Colonic mucosa (tissue), 4 donors: ENCODE results near the gene KLK3. TPM values are rescaled to one million over a fixed set of nuclear protein-coding genes. Genes with fewer than 3 reads are reported as not detected.
"Not testable (repeated sequence)": the region's sequence is repeated elsewhere in the genome, so short reads cannot be mapped to it uniquely, and the experiment has no call there.

Source experiments
- DNase-seq: peaks from one replicate; pipeline ENCODE4 v3.0.0-alpha.2; 2020
- H3K27ac ChIP-seq: fragments of 200-600 bp; one replicate; pipeline ENCODE4 v1.8.0; 2021
- H3K27me3 ChIP-seq: fragments of 200-600 bp; one replicate; pipeline ENCODE4 v1.8.0; 2021
- H3K36me3 ChIP-seq: fragments of 200-600 bp; one replicate; pipeline ENCODE4 v1.8.0; 2021
- H3K4me1 ChIP-seq: fragments of 200-600 bp; one replicate; pipeline ENCODE4 v1.8.0; 2021; ENCODE audit warnings: mild to moderate bottlenecking
- H3K4me3 ChIP-seq: fragments of 200-600 bp; one replicate; pipeline ENCODE4 v1.8.0; 2021
- H3K9ac ChIP-seq, 2 donors: one replicate each; pipeline ENCODE4 v1.7.0; 2013; ENCODE audit warnings: control low read depth in 2 of 2, low read depth in 2 of 2, low read length in 2 of 2
- H3K9me3 ChIP-seq: fragments of 200-600 bp; one replicate; pipeline ENCODE4 v1.8.0; 2021
- intact Hi-C: fragments of 100-400 bp; cut with DNase I; formaldehyde crosslinking; loops from one replicate; pipeline ENCODE4 v1.14.1; 2022
- total RNA-seq, 2 donors: library from RNA; stranded (reverse); fragmentation: NEBNext Ultra II Directional in 1 of 2; extraction: Animal tissue kit (Norgen Biotek cat#: 25700) in 1 of 2; gene quantifications; one replicate each; pipeline ENCODE4 v1.2.1, GENCODE V29; 2021
- TF ChIP-seq, protein P1 (sequence below): fragments of 200-600 bp; IDR thresholded peaks from one replicate; pipeline ENCODE4 v1.8.0; 2022; ENCODE audit warnings: antibody characterized with exemption, mild to moderate bottlenecking
- donor health status: healthy.
- donor health status: DM: no; HTN: no; CAD: no.
- donor health status: DM: no; HTN: no; CAD: no.

Gene KLK3
- total RNA-seq, 2 donors from 2014 or later, result 2.4 to 2.5 TPM

DNA sequence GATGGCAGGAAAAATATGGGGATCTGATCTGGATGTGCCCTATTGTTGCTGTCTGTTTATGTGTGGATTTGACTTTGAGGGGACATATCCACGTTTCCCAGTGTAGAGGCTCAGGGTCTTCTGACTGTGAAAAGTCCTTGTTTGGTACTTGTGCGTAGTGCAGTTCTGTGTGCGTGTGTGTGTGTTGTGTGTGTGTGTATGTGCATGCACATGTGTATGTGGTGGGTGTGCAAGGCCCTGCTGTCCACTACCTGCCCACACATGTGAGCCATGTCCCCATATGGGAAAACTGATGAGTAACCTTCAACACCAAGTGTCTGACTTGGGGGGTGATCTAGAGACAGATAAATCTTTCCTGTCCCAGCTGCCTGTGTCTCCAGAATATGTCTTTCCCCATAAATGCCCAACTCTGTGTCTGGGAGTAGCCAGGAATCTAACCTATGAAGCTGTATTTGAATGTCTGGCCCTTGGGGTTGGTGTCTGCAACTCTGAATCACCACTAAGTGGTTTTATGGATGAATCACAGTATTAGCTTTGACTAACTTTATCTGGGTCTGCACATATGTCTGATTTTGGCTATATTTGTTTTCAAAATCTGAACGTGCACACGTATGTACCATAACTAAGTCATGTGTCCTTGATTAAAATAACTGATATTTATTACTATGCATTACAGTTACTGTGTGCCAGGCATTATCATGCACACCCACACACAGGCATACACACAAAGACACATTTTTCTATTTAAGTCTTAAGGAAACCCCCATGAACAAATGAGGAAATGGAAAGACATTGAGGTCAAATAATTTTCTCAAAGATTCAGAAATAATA, 35.9 kb downstream of the KLK3 start:
- Histone ChIP-seq H3K9ac (no peak overlapping the region), H3K9me3 (no peaks in the 10 kb centered on the region), H3K36me3 (no peaks in the 10 kb centered on the region), H3K27ac (no peak overlapping the region), H3K27me3 (no peaks in the 10 kb centered on the region), H3K4me1 (no peaks in the 10 kb centered on the region), H3K4me3 (no peak overlapping the region)
- no peak for DNase-seq
- TF ChIP-seq, protein P1, sequence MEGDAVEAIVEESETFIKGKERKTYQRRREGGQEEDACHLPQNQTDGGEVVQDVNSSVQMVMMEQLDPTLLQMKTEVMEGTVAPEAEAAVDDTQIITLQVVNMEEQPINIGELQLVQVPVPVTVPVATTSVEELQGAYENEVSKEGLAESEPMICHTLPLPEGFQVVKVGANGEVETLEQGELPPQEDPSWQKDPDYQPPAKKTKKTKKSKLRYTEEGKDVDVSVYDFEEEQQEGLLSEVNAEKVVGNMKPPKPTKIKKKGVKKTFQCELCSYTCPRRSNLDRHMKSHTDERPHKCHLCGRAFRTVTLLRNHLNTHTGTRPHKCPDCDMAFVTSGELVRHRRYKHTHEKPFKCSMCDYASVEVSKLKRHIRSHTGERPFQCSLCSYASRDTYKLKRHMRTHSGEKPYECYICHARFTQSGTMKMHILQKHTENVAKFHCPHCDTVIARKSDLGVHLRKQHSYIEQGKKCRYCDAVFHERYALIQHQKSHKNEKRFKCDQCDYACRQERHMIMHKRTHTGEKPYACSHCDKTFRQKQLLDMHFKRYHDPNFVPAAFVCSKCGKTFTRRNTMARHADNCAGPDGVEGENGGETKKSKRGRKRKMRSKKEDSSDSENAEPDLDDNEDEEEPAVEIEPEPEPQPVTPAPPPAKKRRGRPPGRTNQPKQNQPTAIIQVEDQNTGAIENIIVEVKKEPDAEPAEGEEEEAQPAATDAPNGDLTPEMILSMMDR, result no peak
- intact Hi-C loops, result no loop called here

DNA sequence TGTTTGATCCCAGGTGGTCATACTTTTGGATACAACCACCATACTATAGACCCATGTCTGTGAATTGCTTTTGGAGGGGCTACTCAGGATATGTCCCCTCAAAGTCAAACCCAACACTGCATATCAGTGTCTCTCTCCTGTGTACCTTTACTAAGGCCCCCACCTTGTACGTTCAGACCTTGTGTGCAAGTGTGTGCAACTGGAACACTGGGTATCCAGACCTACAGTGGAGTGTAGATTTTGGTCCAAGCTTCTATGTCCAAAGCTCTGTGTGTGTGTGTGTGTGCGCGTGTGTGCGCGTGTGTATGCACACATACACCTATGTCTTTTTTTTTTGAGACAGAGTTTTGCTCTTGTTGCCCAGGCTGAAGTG, 36.5 kb downstream of the KLK3 start:
- Histone ChIP-seq H3K27me3 (no peaks in the 10 kb centered on the region), H3K27ac (no peak overlapping the region)
- TF ChIP-seq, protein P1, result no peak

DNA sequence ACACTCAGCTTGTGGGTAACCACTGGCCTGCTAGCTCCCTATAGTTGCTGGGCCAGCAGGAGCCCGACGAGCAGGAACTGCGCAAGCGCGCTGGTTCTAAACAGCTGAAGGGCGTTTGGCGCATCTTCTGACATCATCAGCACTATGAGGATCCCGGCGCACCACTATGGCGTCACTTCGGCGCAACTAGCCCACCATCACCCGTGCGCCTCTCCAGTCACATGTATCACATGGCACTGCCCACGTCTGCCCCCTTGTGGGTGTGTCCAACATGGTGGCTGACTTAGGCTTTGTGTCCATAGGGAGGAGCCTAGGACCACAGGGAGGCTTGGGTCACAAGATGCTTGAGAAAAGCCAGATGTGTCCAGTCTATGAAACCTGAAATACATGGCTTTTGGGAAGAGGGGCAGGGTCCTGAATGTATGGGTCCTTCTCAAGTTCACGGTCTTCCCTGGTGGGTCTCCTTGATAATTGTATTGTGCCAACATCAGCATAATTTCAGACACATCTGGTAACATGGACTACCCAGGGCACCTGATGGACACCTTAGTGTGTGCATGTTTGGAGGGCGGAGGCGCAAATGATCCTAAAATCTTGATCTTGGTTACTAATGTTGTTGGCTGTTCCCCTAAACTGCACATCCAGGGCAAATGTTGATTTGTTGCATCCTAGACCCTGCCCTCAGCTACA, 38.5 kb downstream of the KLK3 start:
- Histone ChIP-seq H3K27me3 (no peaks in the 10 kb centered on the region), H3K9me3 (no peaks in the 10 kb centered on the region), H3K36me3 (no peaks in the 10 kb centered on the region), H3K4me3 (no peak overlapping the region), H3K27ac (no peak overlapping the region), H3K4me1 (no peaks in the 10 kb centered on the region), H3K9ac (no peak overlapping the region)
- DNase-seq, result no peak
- TF ChIP-seq, protein P1, result no peak
- intact Hi-C loops, result no loop called here

More for the DNA sequence above, 36.5 kb downstream of the KLK3 start:
- intact Hi-C loops, result no loop called here
- no peak overlapping the region for H3K9ac ChIP-seq
- no peaks in the 10 kb centered on the region for H3K4me1 ChIP-seq
- no peaks in the 10 kb centered on the region for H3K36me3 ChIP-seq
- H3K4me3 ChIP-seq, result no peak overlapping the region
- DNase-seq, result no peak
- H3K9me3 ChIP-seq, result no peaks in the 10 kb centered on the region

DNA sequence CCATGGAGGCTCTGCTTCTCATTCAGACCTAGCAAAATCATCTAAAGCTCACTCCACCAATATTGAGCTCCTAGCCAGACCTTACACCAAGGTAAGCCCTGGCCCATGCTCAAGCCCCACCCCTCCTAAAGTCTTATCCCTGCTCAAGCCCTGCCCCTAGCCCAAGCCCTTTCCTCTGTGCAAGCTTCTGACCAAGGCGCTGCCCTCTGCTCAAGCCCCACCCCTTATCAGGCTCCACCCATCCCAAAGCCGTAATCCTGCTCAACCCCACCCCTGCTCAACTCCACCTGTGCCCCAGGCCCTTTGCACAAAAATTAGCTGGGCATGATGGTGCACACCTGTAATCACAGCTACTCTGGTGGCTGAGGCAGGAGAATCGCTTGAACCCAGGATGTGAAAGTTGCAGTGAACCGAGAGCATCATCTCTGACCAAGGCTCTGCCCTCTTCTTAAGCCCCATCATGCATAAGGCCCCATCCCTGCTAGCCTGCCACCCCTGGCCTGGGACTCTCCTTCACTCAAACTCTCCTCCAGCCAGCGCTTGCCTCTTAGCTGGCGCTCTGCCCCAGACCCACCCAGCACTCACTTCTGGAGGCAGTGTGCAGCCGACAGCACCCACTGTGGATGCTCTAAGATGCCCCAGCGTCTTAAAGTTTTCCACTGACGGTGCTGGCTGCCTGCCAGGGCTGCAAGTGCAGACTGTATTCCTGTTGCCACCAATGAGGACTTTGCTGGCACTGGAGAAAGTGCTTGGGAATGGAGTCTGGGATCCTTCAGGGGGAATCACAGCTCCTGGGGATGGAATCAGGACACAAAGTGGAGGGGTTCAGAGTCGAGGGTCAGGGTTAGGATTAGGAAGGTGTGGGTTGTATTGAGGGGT, 40.0 kb downstream of the KLK3 start:
- intact Hi-C loops, result no loop called here
- DNase-seq, result no peak
- Histone ChIP-seq H3K36me3 (no peaks in the 10 kb centered on the region), H3K4me3 (no peak overlapping the region), H3K9ac (no peak overlapping the region), H3K27me3 (no peaks in the 10 kb centered on the region), H3K4me1 (no peaks in the 10 kb centered on the region), H3K9me3 (no peaks in the 10 kb centered on the region), H3K27ac (no peak overlapping the region)
- TF ChIP-seq, protein P1, result no peak

DNA sequence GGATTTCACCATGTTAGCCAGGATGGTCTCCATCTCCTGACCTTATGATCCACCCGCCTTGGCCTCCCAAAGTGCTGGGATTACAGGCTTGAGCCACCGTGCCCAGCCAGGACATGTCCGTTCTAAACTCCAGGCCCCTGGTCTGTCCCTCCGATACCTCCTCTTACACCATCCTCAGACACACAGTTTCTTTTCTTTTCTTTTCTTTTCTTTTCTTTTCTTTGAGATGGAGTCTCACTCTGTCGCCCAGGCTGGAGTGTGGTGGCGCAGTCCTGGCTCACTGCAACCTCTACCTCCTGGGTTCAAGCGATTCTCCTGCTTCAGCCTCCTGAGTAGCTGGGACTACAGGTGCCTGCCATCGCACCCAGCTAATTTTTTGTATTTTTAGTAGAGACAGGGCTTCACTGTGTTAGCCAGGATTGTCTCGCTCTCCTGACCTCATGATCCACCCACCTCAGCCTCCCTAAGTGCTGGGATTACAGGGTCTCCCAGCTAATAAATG, 41.4 kb downstream of the KLK3 start:
- H3K9ac ChIP-seq, H3K4me1 ChIP-seq, H3K27ac ChIP-seq, H3K4me3 ChIP-seq, H3K36me3 ChIP-seq, H3K27me3 ChIP-seq, intact Hi-C loops, DNase-seq, H3K9me3 ChIP-seq: not testable (repeated sequence)
